Ovary (tissue), 9 donors: Measurements from ENCODE around the gene CAMKMT. TPM values are rescaled to one million over a fixed set of nuclear protein-coding genes. Genes with fewer than 3 reads are reported as not detected.

Experiments used
- DNase-seq, 5 donors: peaks; one replicate each; pipeline ENCODE4 v3.0.0-alpha.2; 2019 to 2020
- H3K27ac ChIP-seq, 2 donors: fragments of 200-600 bp; one replicate each; pipeline versions ENCODE4 v1.5.1 to v1.8.0; 2019 to 2022
- H3K27me3 ChIP-seq: fragments of 200-600 bp; one replicate; pipeline ENCODE4 v1.8.0; 2022
- H3K36me3 ChIP-seq: fragments of 200-600 bp; sonication (generic); one replicate; pipeline ENCODE4 v1.5.1; 2019
- H3K4me1 ChIP-seq: one replicate; pipeline ENCODE4 v1.8.1; 2013; ENCODE audit warnings: mild to moderate bottlenecking, moderate library complexity; ENCODE audit not compliant: insufficient read depth
- H3K4me3 ChIP-seq: fragments of 200-600 bp; sonication (generic); one replicate; pipeline ENCODE4 v1.5.1; 2017
- H3K9me3 ChIP-seq, 2 donors: fragments of 200-600 bp in 1 of 2; sonication (generic) in 1 of 2; one replicate each; pipeline versions ENCODE4 v1.5.1 to v1.8.1; 2013 to 2019; ENCODE audit warnings: mild to moderate bottlenecking in 1 of 2, moderate library complexity in 1 of 2
- EP300 ChIP-seq: sonication (generic); formaldehyde crosslinking; IDR thresholded peaks from one replicate; pipeline ENCODE4 v1.6.1; 2017; ENCODE audit warnings: antibody characterized with exemption
- POLR2A ChIP-seq: fragments of 450-650 bp; IDR thresholded peaks from one replicate; pipeline ENCODE4 v1.6.1; 2017; ENCODE audit warnings: antibody characterized with exemption, mild to moderate bottlenecking, moderate library complexity
- WGBS, 3 donors: extraction: QIAGEN DNeasy Blood & Tissue Kit in 1 of 3; methylation state at CpG; one replicate each; pipeline versions ENCODE4 v1.1.5 to v1.1.7; 2013 to 2017; 5-methylcytosine and 5-hydroxymethylcytosine counted together
- intact Hi-C, 4 donors: fragments of 100-400 bp; cut with DNase I; formaldehyde crosslinking; loops; one replicate each; pipeline versions ENCODE4 v1.11.0 to v1.15.1; 2022 to 2023
- polyA plus RNA-seq, 2 donors: library from polyadenylated mRNA; stranded (reverse); fragments of 200-250 nt in 1 of 2; fragments of 350-450 nt in 1 of 2; fragmentation: Illumina TruSeq in 1 of 2; extraction: RNeasy Lipid Tissue Mini Kit (QIAGEN cat#74804) in 1 of 2; gene quantifications; one replicate each; pipeline ENCODE4 v1.2.3, GENCODE V29; 2013 to 2014
- total RNA-seq, 7 donors: library from RNA; depleted of rRNA in 2 of 7; stranded (reverse); fragments of >200 nt in 2 of 7; fragmentation: NEBNext Ultra II Directional in 3 of 7; extraction: Animal tissue kit (Norgen Biotek cat#: 25700) in 3 of 7; gene quantifications; one replicate each; pipeline versions ENCODE4 v1.1.0 to v1.2.4, GENCODE V29; 2016 to 2023
- TF ChIP-seq, protein P1 (sequence below), 3 donors: fragments of 450-650 bp in 2 of 3; fragments of 200-600 bp in 1 of 3; IDR thresholded peaks; one replicate each; pipeline versions ENCODE4 v1.5.1 to v1.8.0; 2016 to 2022; ENCODE audit warnings: antibody characterized with exemption in 3 of 3, mild to moderate bottlenecking in 1 of 3
- donor health status: DM: no; HTN: no; CAD: no; lungs with moderate emphysema.
- donor health status: DM: no; HTN: no; CAD: no.
- donor health status: Bipolar disorder and iron deficiency.
- donor health status: DM: yes; HTN: yes; CAD: no.
- donor health status: DM: no; HTN: no; CAD: no.
- donor health status: DM: yes; HTN: yes; CAD: no.

The CAMKMT gene
- total and polyA plus RNA-seq, 9 donors: 3.5 to 10.7 (median 8.9) TPM

DNA sequence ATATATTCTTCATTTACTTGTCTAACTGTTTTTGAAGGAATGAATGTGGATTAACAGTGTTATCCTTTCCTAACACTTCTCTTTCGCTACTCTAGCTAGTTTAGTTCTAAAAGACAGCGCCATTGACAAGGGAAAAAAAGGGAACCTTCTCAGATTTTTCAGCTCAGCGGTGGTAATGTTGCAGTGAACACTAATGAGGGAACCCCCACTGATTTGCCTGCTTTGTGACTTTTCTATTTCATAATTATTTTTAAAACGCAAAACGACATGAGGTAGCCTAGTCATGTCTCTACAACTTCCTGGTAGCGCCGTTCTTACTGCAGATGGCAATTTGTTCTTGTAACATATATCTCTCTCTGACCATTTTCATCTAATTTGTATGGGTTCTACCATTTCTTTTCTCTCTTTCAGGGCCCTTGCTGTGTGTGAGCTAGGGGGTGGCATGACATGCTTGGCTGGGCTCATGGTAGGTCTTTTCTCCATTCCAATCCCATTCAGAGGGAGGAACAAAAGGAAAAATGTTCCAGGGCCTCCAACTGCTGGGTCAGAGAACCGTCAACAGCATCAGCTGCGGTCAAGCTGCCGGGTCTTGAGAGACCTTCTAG, 344.2 kb downstream of the CAMKMT start:
- Histone ChIP-seq H3K27ac (no peak overlapping the region), H3K36me3 (no peaks in the 10 kb centered on the region), H3K4me1 (no peaks in the 10 kb centered on the region), H3K27me3 (no peaks in the 10 kb centered on the region), H3K4me3 (no peak overlapping the region), H3K9me3 (no peaks in the 10 kb centered on the region)
- intact Hi-C loops: no loop called here
- no peak for DNase-seq
- WGBS, 3 donors: 95 to 96% (median 96%) methylated on average over 10 of the region's 10 CpGs
- TF ChIP-seq, protein P1, sequence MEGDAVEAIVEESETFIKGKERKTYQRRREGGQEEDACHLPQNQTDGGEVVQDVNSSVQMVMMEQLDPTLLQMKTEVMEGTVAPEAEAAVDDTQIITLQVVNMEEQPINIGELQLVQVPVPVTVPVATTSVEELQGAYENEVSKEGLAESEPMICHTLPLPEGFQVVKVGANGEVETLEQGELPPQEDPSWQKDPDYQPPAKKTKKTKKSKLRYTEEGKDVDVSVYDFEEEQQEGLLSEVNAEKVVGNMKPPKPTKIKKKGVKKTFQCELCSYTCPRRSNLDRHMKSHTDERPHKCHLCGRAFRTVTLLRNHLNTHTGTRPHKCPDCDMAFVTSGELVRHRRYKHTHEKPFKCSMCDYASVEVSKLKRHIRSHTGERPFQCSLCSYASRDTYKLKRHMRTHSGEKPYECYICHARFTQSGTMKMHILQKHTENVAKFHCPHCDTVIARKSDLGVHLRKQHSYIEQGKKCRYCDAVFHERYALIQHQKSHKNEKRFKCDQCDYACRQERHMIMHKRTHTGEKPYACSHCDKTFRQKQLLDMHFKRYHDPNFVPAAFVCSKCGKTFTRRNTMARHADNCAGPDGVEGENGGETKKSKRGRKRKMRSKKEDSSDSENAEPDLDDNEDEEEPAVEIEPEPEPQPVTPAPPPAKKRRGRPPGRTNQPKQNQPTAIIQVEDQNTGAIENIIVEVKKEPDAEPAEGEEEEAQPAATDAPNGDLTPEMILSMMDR (IDR thresholded peaks at IDR 0.05): no peak
- no peak for TF ChIP-seq POLR2A
- TF ChIP-seq EP300: no peak

DNA sequence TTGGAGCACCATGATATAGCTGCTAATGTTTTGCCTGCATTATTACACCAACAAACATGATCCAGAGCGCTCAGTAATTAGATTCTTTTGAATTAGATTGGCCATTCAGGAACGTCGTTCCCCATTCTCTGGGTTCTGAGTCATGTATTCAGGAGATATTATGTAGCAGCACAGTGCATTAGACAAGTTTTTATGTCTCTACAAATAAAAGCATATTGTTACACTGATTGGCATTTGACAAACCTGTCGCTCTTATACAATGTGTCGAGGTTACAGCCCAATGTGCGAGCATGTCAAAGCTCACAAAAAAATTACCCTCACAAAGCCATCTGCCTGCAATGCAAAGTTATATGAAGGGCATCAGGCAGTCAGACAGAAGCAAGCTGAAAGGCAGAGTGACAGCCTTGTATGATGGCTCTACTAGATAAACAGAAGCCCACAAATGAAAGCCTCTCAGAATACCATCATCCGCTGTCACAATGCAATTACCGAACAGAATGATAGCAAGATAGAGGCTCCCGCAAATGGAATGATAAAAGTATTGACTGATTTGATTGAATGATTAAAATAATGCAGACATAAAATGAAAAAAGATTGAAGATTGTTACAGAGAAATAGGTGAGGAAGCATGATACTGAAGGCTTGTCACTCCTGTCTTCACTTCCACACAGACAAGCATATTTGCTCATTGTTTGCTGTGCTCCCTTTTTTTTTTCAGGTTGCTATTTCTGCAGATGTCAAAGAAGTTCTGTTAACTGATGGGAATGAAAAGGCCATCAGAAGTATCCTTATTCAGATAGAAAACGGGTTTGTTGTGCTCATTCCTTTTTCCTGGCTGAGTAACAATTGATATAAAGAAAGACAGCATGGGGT, 345.2 kb downstream of the CAMKMT start:
- WGBS, 3 donors: 91 to 93% (median 92%) methylated on average over 10 of the region's 10 CpGs
- Histone ChIP-seq H3K9me3 (no peaks in the 10 kb centered on the region), H3K36me3 (no peaks in the 10 kb centered on the region), H3K4me1 (no peaks in the 10 kb centered on the region), H3K4me3 (no peak overlapping the region), H3K27me3 (no peaks in the 10 kb centered on the region), H3K27ac (no peak overlapping the region)
- no peak for DNase-seq
- TF ChIP-seq POLR2A: no peak
- TF ChIP-seq, protein P1 (IDR thresholded peaks at IDR 0.05): no peak
- no peak for TF ChIP-seq EP300
- intact Hi-C loops: no loop called here

DNA sequence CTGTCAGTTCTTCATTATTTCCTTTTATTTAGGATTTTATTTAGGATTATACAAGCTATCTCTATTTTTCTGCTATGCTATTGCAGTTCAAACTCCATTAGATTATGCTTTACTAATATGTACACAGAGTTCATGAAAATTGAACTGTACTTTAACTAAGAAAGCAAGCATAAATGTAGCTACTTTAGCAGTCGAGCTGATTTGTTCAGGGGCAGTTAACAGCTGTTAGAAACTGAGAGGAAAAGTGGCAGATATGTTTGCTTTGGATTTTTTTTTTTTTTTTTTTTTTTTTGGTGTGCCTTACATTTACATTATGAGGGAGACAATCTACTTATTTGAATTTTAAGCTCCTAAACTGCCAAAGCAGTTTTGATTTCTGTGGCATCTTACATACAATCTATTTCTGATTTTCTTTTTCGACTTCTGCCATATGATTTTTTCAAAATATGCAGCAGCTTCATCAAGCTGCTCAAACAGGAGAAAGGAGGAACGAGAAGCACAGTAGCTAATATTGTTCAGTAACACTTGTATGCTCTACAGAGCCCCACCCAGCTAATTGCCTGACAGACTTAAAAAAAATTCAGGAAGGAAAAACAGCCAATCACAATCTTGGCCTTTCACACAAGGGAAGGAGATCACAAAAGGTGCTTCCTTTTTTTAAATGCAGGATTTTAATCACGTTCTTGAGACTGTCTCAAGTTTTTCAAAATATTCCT, 346.4 kb downstream of the CAMKMT start:
- Histone ChIP-seq H3K27me3 (no peaks in the 10 kb centered on the region), H3K4me1 (no peaks in the 10 kb centered on the region), H3K4me3 (no peak overlapping the region), H3K36me3 (no peaks in the 10 kb centered on the region), H3K27ac (no peak overlapping the region), H3K9me3 (no peaks in the 10 kb centered on the region)
- intact Hi-C loops: no loop called here
- TF ChIP-seq POLR2A (no peak), EP300 (no peak)
- TF ChIP-seq, protein P1 (IDR thresholded peaks at IDR 0.05): no peak
- no peak for DNase-seq
- 27 to 43% (median 37%) methylated on average over 4 of the region's 4 CpGs for whole genome bisulfite sequencing, 3 donors

DNA sequence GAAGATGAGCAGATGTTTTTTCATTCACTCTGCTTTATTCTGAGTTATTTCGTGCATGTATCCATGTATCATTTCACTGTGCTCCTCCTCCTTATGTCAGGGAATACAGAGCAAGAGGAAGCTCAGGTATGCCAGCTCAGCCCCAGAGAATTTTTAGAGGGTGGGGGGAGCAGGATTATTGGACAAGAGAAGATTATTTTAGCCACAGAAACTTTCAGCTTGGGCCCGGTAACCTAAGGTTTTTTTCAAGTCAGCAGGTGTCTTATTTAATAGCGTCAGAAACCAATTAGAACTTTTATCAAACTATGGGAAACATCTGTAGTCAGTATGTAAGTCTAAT, 346.9 kb downstream of the CAMKMT start:
- DNase-seq: no peak
- no peaks in the 10 kb centered on the region for H3K27me3 ChIP-seq
- no peaks in the 10 kb centered on the region for H3K36me3 ChIP-seq
- H3K4me3 ChIP-seq: no peak overlapping the region
- WGBS, 3 donors: 31 to 36% (median 35%) methylated on average over 3 of the region's 3 CpGs
- intact Hi-C loops: no loop called here
- H3K4me1 ChIP-seq: no peaks in the 10 kb centered on the region
- no peaks in the 10 kb centered on the region for H3K9me3 ChIP-seq
- TF ChIP-seq EP300: no peak
- TF ChIP-seq POLR2A: no peak
- TF ChIP-seq, protein P1 (IDR thresholded peaks at IDR 0.05): no peak
- H3K27ac ChIP-seq: no peak overlapping the region
